OCI-LY1 (cell line): ENCODE data around the gene SETD1A.

Source experiments
- CTCF ChIP-seq: fragments of 200-600 bp; sonication (generic), shearing (Covaris generic); IDR thresholded peaks from 2 replicates; pipeline ENCODE4 v1.5.1; 2017; ENCODE audit warnings: mild to moderate bottlenecking, antibody characterized with exemption, low read length, moderate library complexity, mixed read lengths
- EZH2 ChIP-seq: fragments of 200-600 bp; sonication (generic), shearing (Covaris generic); IDR thresholded peaks from 2 replicates; pipeline ENCODE4 v1.8.0; 2017; ENCODE audit warnings: borderline replicate concordance, mixed run types, mild to moderate bottlenecking, antibody characterized with exemption, low read length, moderate library complexity, mixed read lengths

DNA sequence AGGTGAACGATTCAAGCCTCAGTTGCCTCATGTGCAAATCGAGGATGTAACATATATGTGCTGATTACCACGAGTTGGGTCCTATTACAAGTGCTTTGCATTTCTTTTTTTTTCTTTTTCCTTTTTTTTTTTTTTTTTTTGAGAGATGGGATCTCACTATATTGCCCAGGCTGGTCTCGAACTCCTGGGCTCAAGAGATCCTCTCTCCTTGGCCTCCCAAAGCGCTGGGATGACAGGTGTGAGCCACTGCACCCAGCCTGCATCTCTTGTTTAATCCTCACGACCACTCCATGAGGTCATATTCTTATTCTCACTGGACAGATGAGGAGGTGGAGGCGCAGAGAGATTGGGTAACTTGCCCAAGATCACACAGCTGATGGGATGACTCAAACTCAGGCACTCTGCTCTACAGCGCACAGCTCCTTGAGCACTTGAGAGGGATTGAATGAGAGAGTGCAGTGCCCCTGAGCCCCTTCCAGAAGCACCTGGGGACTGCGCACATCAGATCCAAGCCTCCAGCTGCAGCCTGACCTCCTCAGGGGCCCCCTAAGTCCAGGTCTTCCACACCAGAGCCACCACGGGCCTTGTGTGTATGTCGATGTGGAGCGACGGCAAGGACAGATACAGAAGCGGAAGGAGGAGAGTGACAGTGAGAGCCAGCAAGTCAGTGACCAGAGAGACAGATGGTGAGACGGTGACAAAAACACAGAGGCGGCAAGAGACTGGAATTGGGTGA lies 48.0 kb downstream of the SETD1A start:
- TF ChIP-seq EZH2 (no peak), CTCF (no peak)
